Endothelial cell of umbilical vein (primary cell): Measurements from ENCODE around the gene SFMBT1. TPM values are rescaled to one million over a fixed set of nuclear protein-coding genes. Genes with fewer than 3 reads are reported as not detected.

ENCODE experiments used
- BruUV-seq: library from RNA; stranded (reverse); fragments of 400-500 nt; replicated peaks from 2 replicates; lab custom pipeline; 2021; lab: Mats Ljungman, UMichigan
- CTCF ChIA-PET: fragments of 300-600, 350-600 bp; sonication (Branson Sonifier 250); formaldehyde crosslinking; loops from one replicate; lab custom pipeline; 2021; ENCODE audit warnings: antibody characterized with exemption, inconsistent platforms; lab: Charles Lee
- POLR2A ChIA-PET: fragments of 300-600, 350-600 bp; sonication (Branson Sonifier 250); formaldehyde crosslinking; loops from one replicate; lab custom pipeline; 2021; ENCODE audit warnings: antibody characterized with exemption, inconsistent platforms; lab: Charles Lee
- DNase-seq: peaks from one replicate; pipeline ENCODE4 v3.0.0-alpha.2; 2011; ENCODE audit warnings: low read depth, low spot score
- FAIRE-seq: peaks from 2 replicates; lab custom pipeline; 2011; peaks lifted over from hg19 to GRCh38; lab: Jason Lieb, UNC
- H2AFZ ChIP-seq: 2 replicates; pipeline ENCODE4 v1.6.0; 2012; ENCODE audit warnings: low read depth, low read length, control low read depth, inconsistent platforms
- H3K27ac ChIP-seq: 2 replicates; pipeline ENCODE4 v1.5.1; 2011; ENCODE audit warnings: low read depth, mild to moderate bottlenecking, control low read depth, low read length, moderate library complexity; ENCODE audit not compliant: insufficient read depth
- H3K27me3 ChIP-seq, 2 experiments: 2 replicates each; pipeline versions ENCODE4 v1.6.0 to v1.6.1; 2011; ENCODE audit warnings: low read length in 2 of 2, mixed read lengths in 1 of 2; ENCODE audit not compliant: control insufficient read depth in 2 of 2, insufficient read depth in 2 of 2
- H3K36me3 ChIP-seq, 2 experiments: 2 replicates in 1 of 2; 3 replicates in 1 of 2; pipeline ENCODE4 v1.5.1; 2011; ENCODE audit warnings: low read length in 2 of 2, mild to moderate bottlenecking in 1 of 2, moderate library complexity in 1 of 2; ENCODE audit not compliant: control insufficient read depth in 2 of 2, insufficient read depth in 2 of 2; ENCODE audit errors: extremely low read depth in 1 of 2
- H3K4me1 ChIP-seq: 3 replicates; pipeline ENCODE4 v1.5.1; 2011; ENCODE audit warnings: mild to moderate bottlenecking, low read length; ENCODE audit not compliant: control insufficient read depth, insufficient read depth; ENCODE audit errors: extremely low read depth
- H3K4me2 ChIP-seq: 2 replicates; pipeline ENCODE4 v1.6.1; 2011; ENCODE audit warnings: low read length, control low read depth, mixed read lengths; ENCODE audit not compliant: insufficient read depth
- H3K4me3 ChIP-seq, 3 experiments: fragments of 200-600 bp in 1 of 3; sonication (generic), shearing (Covaris generic) in 1 of 3; replicated peaks in 1 of 3; 2 replicates each; pipeline ENCODE4 v1.5.1; 2011 to 2016; ENCODE audit warnings: control low read depth in 3 of 3, low read length in 3 of 3, mild to moderate bottlenecking in 2 of 3, inconsistent platforms in 1 of 3, low read depth in 1 of 3, moderate library complexity in 1 of 3; ENCODE audit not compliant: insufficient read depth in 1 of 3
- H3K79me2 ChIP-seq: 2 replicates; pipeline ENCODE4 v1.6.0; 2012; ENCODE audit warnings: low read length, inconsistent platforms; ENCODE audit not compliant: control insufficient read depth, insufficient read depth
- H3K9ac ChIP-seq: replicated peaks from 2 replicates; pipeline ENCODE3; 2011; ENCODE audit warnings: low read length, control low read depth; ENCODE audit not compliant: insufficient read depth; ENCODE audit errors: extremely low read depth
- H3K9me1 ChIP-seq: replicated peaks from 3 replicates; pipeline ENCODE4 v1.6.0; 2011; ENCODE audit warnings: mild to moderate bottlenecking, low read length; ENCODE audit not compliant: control insufficient read depth, insufficient read depth; ENCODE audit errors: extremely low read depth
- H3K9me3 ChIP-seq: replicated peaks from 2 replicates; pipeline ENCODE4 v1.5.1; 2012; ENCODE audit warnings: low read length, inconsistent platforms; ENCODE audit not compliant: control insufficient read depth, insufficient read depth
- H4K20me1 ChIP-seq: replicated peaks from 2 replicates; pipeline ENCODE3; 2011; ENCODE audit warnings: mild to moderate bottlenecking, low read length; ENCODE audit not compliant: control insufficient read depth, insufficient read depth; ENCODE audit errors: extremely low read depth
- EZH2 ChIP-seq: IDR thresholded peaks from 2 replicates; pipeline ENCODE4 v1.6.1; 2012; ENCODE audit warnings: borderline replicate concordance, low read depth, mild to moderate bottlenecking, moderate library complexity, low read length, inconsistent platforms; ENCODE audit not compliant: severe bottlenecking
- GATA2 ChIP-seq: IDR thresholded peaks from 2 replicates; pipeline ENCODE4 v1.7.0; 2011; ENCODE audit warnings: low read depth, mild to moderate bottlenecking, moderate library complexity, mixed read lengths, low read length; ENCODE audit not compliant: insufficient read length, insufficient read depth
- JUN ChIP-seq: IDR thresholded peaks from 2 replicates; pipeline ENCODE4 v1.6.1; 2011; ENCODE audit warnings: borderline replicate concordance, low read depth; ENCODE audit not compliant: insufficient read length, insufficient read depth
- MYC ChIP-seq: IDR thresholded peaks from one replicate; pipeline ENCODE4 v1.6.1; 2011; ENCODE audit warnings: mild to moderate bottlenecking, low read depth, low read length
- POLR2A ChIP-seq: IDR thresholded peaks from 2 replicates; pipeline ENCODE4 v1.6.1; 2012; ENCODE audit warnings: low read depth, mild to moderate bottlenecking, control low read depth, low read length
- POLR2AphosphoS5 ChIP-seq: IDR thresholded peaks from 2 replicates; pipeline ENCODE4 v1.6.1; 2012; ENCODE audit warnings: low read depth, mild to moderate bottlenecking, control low read depth, low read length, moderate library complexity; ENCODE audit not compliant: insufficient read depth
- dilution Hi-C: fragments of 300-500 bp; cut with MboI; formaldehyde crosslinking; loops from one replicate; pipeline ENCODE4 v1.15.0; 2019; ENCODE audit warnings: low sequenced_read_pairs; ENCODE audit not compliant: extremely low pct_ligation_motif_present
- intact Hi-C: fragments of 100-400 bp; cut with micrococcal nuclease; formaldehyde crosslinking; loops from one replicate; pipeline ENCODE4 v1.10.0; 2022
- polyA plus RNA-seq, 4 experiments: library from polyadenylated mRNA; depleted of rRNA in 3 of 4; stranded (reverse) in 3 of 4; unstranded in 1 of 4; fragments of >200 nt; gene quantifications; 2 replicates each; pipeline versions ENCODE4 v1.2.1 to v1.2.3, GENCODE V29; 2011 to 2012; ENCODE audit warnings: missing spikeins in 1 of 4
- total RNA-seq: library from RNA; stranded (reverse); gene quantifications from 2 replicates; pipeline ENCODE4 v1.2.3, GENCODE V29; 2021
- TF ChIP-seq, protein P1 (sequence below), 2 donors: IDR thresholded peaks; 1 replicate in 1 of 2; 2 replicates in 1 of 2; pipeline ENCODE4 v1.5.1; 2011; ENCODE audit warnings: low read length in 2 of 2, mild to moderate bottlenecking in 2 of 2, moderate library complexity in 2 of 2, control low read depth in 1 of 2, inconsistent platforms in 1 of 2, low read depth in 1 of 2; ENCODE audit not compliant: insufficient read depth in 1 of 2; ENCODE audit errors: extremely low read depth in 1 of 2
- TF ChIP-seq, protein P2 (sequence below): IDR thresholded peaks from 2 replicates; pipeline ENCODE4 v1.6.1; 2011; ENCODE audit not compliant: insufficient read depth, insufficient read length

The SFMBT1 gene
- total and polyA plus RNA-seq, 2 donors (not counting 3 experiments of a cell fraction or from before 2014, with no cell fraction given), result 1.8 to 6.0 TPM

- Histone ChIP-seq H3K9me1 (no peaks in the 10 kb centered on the region), H3K79me2 (no peaks in the 10 kb centered on the region), H4K20me1 (no peaks in the 10 kb centered on the region), H3K36me3 (no peaks in the 10 kb centered on the region), H3K27ac (no peak overlapping the region), H3K27me3 (no peaks in the 10 kb centered on the region), H3K9me3 (no peaks in the 10 kb centered on the region), H3K4me2 (no peak overlapping the region), H2AFZ (no peak overlapping the region), H3K4me3 (no peak overlapping the region), H3K4me1 (no peaks in the 10 kb centered on the region), H3K9ac (no peak overlapping the region)
- dilution Hi-C loops, result no loop called here
- TF ChIP-seq MYC, result no peak
- TF ChIP-seq POLR2AphosphoS5, result no peak
- TF ChIP-seq, protein P1, sequence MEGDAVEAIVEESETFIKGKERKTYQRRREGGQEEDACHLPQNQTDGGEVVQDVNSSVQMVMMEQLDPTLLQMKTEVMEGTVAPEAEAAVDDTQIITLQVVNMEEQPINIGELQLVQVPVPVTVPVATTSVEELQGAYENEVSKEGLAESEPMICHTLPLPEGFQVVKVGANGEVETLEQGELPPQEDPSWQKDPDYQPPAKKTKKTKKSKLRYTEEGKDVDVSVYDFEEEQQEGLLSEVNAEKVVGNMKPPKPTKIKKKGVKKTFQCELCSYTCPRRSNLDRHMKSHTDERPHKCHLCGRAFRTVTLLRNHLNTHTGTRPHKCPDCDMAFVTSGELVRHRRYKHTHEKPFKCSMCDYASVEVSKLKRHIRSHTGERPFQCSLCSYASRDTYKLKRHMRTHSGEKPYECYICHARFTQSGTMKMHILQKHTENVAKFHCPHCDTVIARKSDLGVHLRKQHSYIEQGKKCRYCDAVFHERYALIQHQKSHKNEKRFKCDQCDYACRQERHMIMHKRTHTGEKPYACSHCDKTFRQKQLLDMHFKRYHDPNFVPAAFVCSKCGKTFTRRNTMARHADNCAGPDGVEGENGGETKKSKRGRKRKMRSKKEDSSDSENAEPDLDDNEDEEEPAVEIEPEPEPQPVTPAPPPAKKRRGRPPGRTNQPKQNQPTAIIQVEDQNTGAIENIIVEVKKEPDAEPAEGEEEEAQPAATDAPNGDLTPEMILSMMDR (IDR thresholded peaks at IDR 0.05; ENCODE audit: extremely low read depth in 1 of 2, insufficient read depth in 1 of 2, low read depth in 1 of 2, low read length in 2 of 2), result peak; percentile 6 to 15
- no peak for TF ChIP-seq EZH2
- DNase-seq, result peak; percentile 40
- intact Hi-C loops, result loop anchor here (5.0 kb wide), 1 partner anchor 245 kb away; no protein-coding TSS in a partner anchor
- FAIRE-seq, result no peak
- POLR2A ChIA-PET, result no interaction called here
- BruUV-seq, result no TSS peak
- CTCF ChIA-PET, result interaction anchor here (0.6 to 3.5 kb wide), 10 partner anchors 10 to 244 kb away, joined by 3 to 15 read pairs (median 4); no protein-coding TSS in a partner anchor
These were observed 58.9 kb downstream of the SFMBT1 start for GRCh38 chr3:52986938-52987337.

DNA sequence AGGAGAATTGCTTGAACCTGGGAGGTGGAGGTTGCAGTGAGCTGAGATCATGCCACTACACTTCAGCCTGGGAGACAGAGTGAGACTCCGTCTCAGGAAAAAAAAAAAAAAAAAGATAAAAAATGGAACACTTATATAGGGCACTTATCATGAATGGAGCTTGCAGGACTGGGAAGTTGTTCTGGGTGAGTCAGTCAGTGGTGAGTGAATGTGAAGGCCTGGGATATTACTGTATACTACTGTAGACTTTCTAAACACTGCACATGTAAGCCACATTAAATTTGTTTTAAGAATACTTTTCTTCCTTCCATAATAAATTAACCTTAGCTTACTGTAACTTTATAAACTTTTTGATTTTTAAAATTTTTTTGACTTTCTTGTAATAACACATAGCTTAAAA, 59.8 kb downstream of the SFMBT1 start:
- Histone ChIP-seq H3K4me3 (no peak overlapping the region), H3K4me2 (no peak overlapping the region), H3K9ac (no peak overlapping the region), H3K79me2 (no peaks in the 10 kb centered on the region), H3K9me1 (no peaks in the 10 kb centered on the region), H2AFZ (no peak overlapping the region), H3K9me3 (no peaks in the 10 kb centered on the region), H3K4me1 (no peaks in the 10 kb centered on the region), H3K36me3 (no peaks in the 10 kb centered on the region), H3K27me3 (no peaks in the 10 kb centered on the region), H3K27ac (no peak overlapping the region), H4K20me1 (no peaks in the 10 kb centered on the region)
- TF ChIP-seq, protein P2, sequence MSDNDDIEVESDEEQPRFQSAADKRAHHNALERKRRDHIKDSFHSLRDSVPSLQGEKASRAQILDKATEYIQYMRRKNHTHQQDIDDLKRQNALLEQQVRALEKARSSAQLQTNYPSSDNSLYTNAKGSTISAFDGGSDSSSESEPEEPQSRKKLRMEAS, result no peak
- no peak for TF ChIP-seq POLR2A
- no peak for TF ChIP-seq JUN
- no peak for TF ChIP-seq GATA2
- DNase-seq (no peak), FAIRE-seq (no peak)
- intact Hi-C loops, result loop anchor here (5.0 kb wide), 1 partner anchor 244 kb away; no protein-coding TSS in a partner anchor
- ChIA-PET POLR2A (no interaction called here), CTCF (interaction anchor here (1.1 to 3.5 kb wide), 4 partner anchors 9 to 140 kb away, joined by 3 to 10 read pairs (median 6); no protein-coding TSS in a partner anchor)
- no TSS peak for BruUV-seq
- dilution Hi-C loops, result no loop called here
